H9 (cell line): ENCODE data around the gene CYB561D1. TPM values are rescaled to one million over a fixed set of nuclear protein-coding genes. Genes with fewer than 3 reads are reported as not detected.

Experiments used
- DNase-seq: peaks from one replicate; pipeline ENCODE4 v3.0.0-alpha.2; 2017
- H2AFZ ChIP-seq: one replicate; pipeline ENCODE4 v1.6.1; 2013; ENCODE audit warnings: mild to moderate bottlenecking, low read length, control low read depth, moderate library complexity
- H2AK5ac ChIP-seq: 2 replicates; pipeline ENCODE4 v1.6.1; 2013; ENCODE audit warnings: low read length, control low read depth, mixed read lengths; ENCODE audit not compliant: insufficient read length
- H2BK120ac ChIP-seq: one replicate; pipeline ENCODE4 v1.6.1; 2013; ENCODE audit warnings: low read depth, mild to moderate bottlenecking, low read length, control low read depth, inconsistent platforms; ENCODE audit not compliant: poor library complexity, severe bottlenecking
- H2BK12ac ChIP-seq: 2 replicates; pipeline ENCODE4 v1.6.1; 2013; ENCODE audit warnings: low read length, control low read depth, mixed read lengths, low read depth; ENCODE audit not compliant: insufficient read length
- H2BK15ac ChIP-seq: 2 replicates; pipeline ENCODE4 v1.6.1; 2013; ENCODE audit warnings: low read depth, low read length, control low read depth
- H2BK20ac ChIP-seq: one replicate; pipeline ENCODE4 v1.6.1; 2013; ENCODE audit warnings: low read depth, mild to moderate bottlenecking, low read length, control low read depth, inconsistent platforms; ENCODE audit not compliant: poor library complexity, severe bottlenecking
- H2BK5ac ChIP-seq: 2 replicates; pipeline ENCODE4 v1.6.1; 2013; ENCODE audit warnings: low read length, control low read depth, mixed read lengths; ENCODE audit not compliant: insufficient read length
- H3K14ac ChIP-seq: 2 replicates; pipeline ENCODE4 v1.6.1; 2013; ENCODE audit warnings: low read length, control low read depth; ENCODE audit not compliant: insufficient read depth
- H3K18ac ChIP-seq: 2 replicates; pipeline ENCODE4 v1.6.1; 2013; ENCODE audit warnings: low read depth, mild to moderate bottlenecking, mixed read lengths, low read length, control low read depth; ENCODE audit not compliant: insufficient read length
- H3K23ac ChIP-seq: 2 replicates; pipeline ENCODE4 v1.6.1; 2013; ENCODE audit warnings: low read length, control low read depth, mixed read lengths, low read depth; ENCODE audit not compliant: insufficient read length
- H3K23me2 ChIP-seq: 2 replicates; pipeline ENCODE4 v1.6.1; 2013; ENCODE audit warnings: low read depth, mild to moderate bottlenecking, mixed read lengths, low read length, control low read depth; ENCODE audit not compliant: insufficient read length, poor library complexity, severe bottlenecking
- H3K27ac ChIP-seq: 2 replicates; pipeline ENCODE4 v1.5.1; 2013; ENCODE audit warnings: low read length, control low read depth, mixed read lengths, low read depth; ENCODE audit not compliant: insufficient read length
- H3K27me3 ChIP-seq: 2 replicates; pipeline ENCODE4 v1.6.1; 2013; ENCODE audit warnings: low read length, control low read depth, inconsistent platforms; ENCODE audit not compliant: insufficient read depth
- H3K4ac ChIP-seq: 2 replicates; pipeline ENCODE4 v1.6.1; 2013; ENCODE audit warnings: low read depth, mild to moderate bottlenecking, control low read depth, inconsistent platforms, low read length, moderate library complexity
- H3K4me1 ChIP-seq: 2 replicates; pipeline ENCODE4 v1.6.1; 2013; ENCODE audit warnings: low read length, control low read depth, inconsistent platforms; ENCODE audit not compliant: insufficient read depth
- H3K4me2 ChIP-seq: 2 replicates; pipeline ENCODE4 v1.6.1; 2013; ENCODE audit warnings: low read length, control low read depth, mixed read lengths; ENCODE audit not compliant: insufficient read length, insufficient read depth
- H3K56ac ChIP-seq: 2 replicates; pipeline ENCODE4 v1.6.1; 2013; ENCODE audit warnings: low read depth, mild to moderate bottlenecking, mixed read lengths, low read length, control low read depth; ENCODE audit not compliant: insufficient read length
- H3K79me1 ChIP-seq: 2 replicates; pipeline ENCODE4 v1.6.1; 2013; ENCODE audit warnings: low read depth, mild to moderate bottlenecking, moderate library complexity, low read length, control low read depth, inconsistent platforms; ENCODE audit not compliant: insufficient read depth, poor library complexity, severe bottlenecking
- H3K79me2 ChIP-seq: 2 replicates; pipeline ENCODE4 v1.6.1; 2013; ENCODE audit warnings: low read length, control low read depth, inconsistent platforms; ENCODE audit not compliant: insufficient read depth
- H3K9ac ChIP-seq: 2 replicates; pipeline ENCODE4 v1.6.1; 2013; ENCODE audit warnings: low read length, control low read depth, mixed read lengths; ENCODE audit not compliant: insufficient read length; ENCODE audit errors: extremely low read depth
- H3K9me3 ChIP-seq: one replicate; pipeline ENCODE4 v1.6.1; 2013; ENCODE audit warnings: low read depth, low read length, inconsistent platforms; ENCODE audit not compliant: control insufficient read depth
- H3T11ph ChIP-seq: one replicate; pipeline ENCODE4 v1.6.1; 2013; ENCODE audit warnings: mild to moderate bottlenecking, low read length, control low read depth, inconsistent platforms
- H4K20me1 ChIP-seq: one replicate; pipeline ENCODE4 v1.6.1; 2013; ENCODE audit not compliant: control insufficient read depth, insufficient read length, insufficient read depth
- H4K5ac ChIP-seq: 2 replicates; pipeline ENCODE4 v1.6.1; 2013; ENCODE audit warnings: low read depth, mild to moderate bottlenecking, mixed read lengths, low read length, control low read depth; ENCODE audit not compliant: insufficient read length
- H4K8ac ChIP-seq: replicated peaks from 2 replicates; pipeline ENCODE4 v1.6.1; 2013; ENCODE audit warnings: low read length, control low read depth, mixed read lengths, low read depth; ENCODE audit not compliant: insufficient read length
- H4K91ac ChIP-seq: 2 replicates; pipeline ENCODE4 v1.6.1; 2013; ENCODE audit warnings: low read depth, mild to moderate bottlenecking, moderate library complexity, mixed read lengths, low read length, control low read depth; ENCODE audit not compliant: insufficient read length
- H3K27ac Mint-ChIP-seq, 3 experiments: 2 replicates in 2 of 3; 3 replicates in 1 of 3; pipeline ENCODE4 v1.8.0; 2020 to 2021; ENCODE audit warnings: mixed read lengths in 3 of 3, mild to moderate bottlenecking in 1 of 3, moderate library complexity in 1 of 3
- H3K27me3 Mint-ChIP-seq: 2 replicates; pipeline ENCODE4 v1.8.0; 2021; ENCODE audit warnings: low read depth, mild to moderate bottlenecking, moderate library complexity, mixed read lengths
- H3K36me3 Mint-ChIP-seq, 3 experiments: 2 replicates in 2 of 3; 3 replicates in 1 of 3; pipeline ENCODE4 v1.8.0; 2020 to 2021; ENCODE audit warnings: low read depth in 3 of 3, mixed read lengths in 3 of 3; ENCODE audit not compliant: insufficient read depth in 1 of 3
- H3K4me1 Mint-ChIP-seq, 2 experiments: 2 replicates each; pipeline ENCODE4 v1.8.0; 2020; ENCODE audit warnings: mixed read lengths in 2 of 2
- H3K4me3 Mint-ChIP-seq, 2 experiments: 2 replicates in 1 of 2; 3 replicates in 1 of 2; pipeline ENCODE4 v1.8.0; 2020 to 2021; ENCODE audit warnings: mild to moderate bottlenecking in 2 of 2, mixed read lengths in 2 of 2, moderate library complexity in 1 of 2
- H3K9me3 Mint-ChIP-seq, 2 experiments: 2 replicates in 1 of 2; 3 replicates in 1 of 2; pipeline ENCODE4 v1.8.0; 2020; ENCODE audit warnings: mild to moderate bottlenecking in 2 of 2, mixed read lengths in 2 of 2, moderate library complexity in 1 of 2
- CTCF ChIP-seq: fragments of 200-600 bp; sonication (generic); conservative IDR thresholded peaks from 3 replicates; pipeline ENCODE4 v1.8.0; 2021; ENCODE audit warnings: antibody characterized with exemption, mild to moderate bottlenecking
- WGBS: extraction: QIAGEN DNeasy Blood & Tissue Kit; methylation state at CpG from one replicate; pipeline ENCODE4 v1.1.7; 2013; ENCODE audit warnings: missing lambda C conversion rate, low lambda C conversion rate, mixed read lengths; ENCODE audit not compliant: insufficient read length; ENCODE audit errors: extremely low coverage; 5-methylcytosine and 5-hydroxymethylcytosine counted together
- total RNA-seq: library from RNA; stranded (reverse); gene quantifications from 2 replicates; pipeline ENCODE4 v1.2.1, GENCODE V29; 2021

CYB561D1 gene
- total RNA-seq, 1 experiment from 2014 or later, result 6.5 TPM

- Mint-ChIP-seq H3K9me3 (no peaks in the 10 kb centered on the region; a peak in 1 of 5 replicates), H3K4me3 (peak overlapping the region; percentile 86 to 91), H3K27ac (peak overlapping the region in 2 of 3 experiments; percentile 44 to 47; a peak in 2 of 7 replicates), H3K36me3 (peaks cover 5 to 21% (median 8%) of the 10 kb centered on the region in 3 experiments; a peak in 6 of 7 replicates), H3K4me1 (peaks cover 25 to 32% of the 10 kb centered on the region in 2 experiments), H3K27me3 (peaks cover 24% of the 10 kb centered on the region)
- Histone ChIP-seq H2AFZ (no peak overlapping the region), H3K4me1 (peaks cover 2% of the 10 kb centered on the region; the same call in 1 of the 2 replicates), H4K91ac (no peak overlapping the region), H4K5ac (no peak overlapping the region), H3K79me1 (no peaks in the 10 kb centered on the region), H2BK12ac (no peak overlapping the region), H3K79me2 (no peaks in the 10 kb centered on the region), H3T11ph (no peak overlapping the region), H2BK15ac (no peak overlapping the region), H4K20me1 (no peaks in the 10 kb centered on the region), H3K56ac (no peak overlapping the region), H3K23ac (no peak overlapping the region), H3K14ac (no peak overlapping the region), H2AK5ac (no peak overlapping the region), H3K9ac (no peak overlapping the region), H3K18ac (no peak overlapping the region), H3K4ac (no peak overlapping the region), H3K23me2 (peaks cover 15% of the 10 kb centered on the region), H3K27ac (no peak overlapping the region), H2BK20ac (no peak overlapping the region), H4K8ac (no peak overlapping the region), H2BK5ac (no peak overlapping the region), H3K27me3 (no peaks in the 10 kb centered on the region), H3K9me3 (no peaks in the 10 kb centered on the region), H2BK120ac (no peak overlapping the region), H3K4me2 (peak overlapping the region; percentile 97)
- WGBS, result no CpG with 5 or more reads among the region's 29 CpGs
- DNase-seq, result no peak
- TF ChIP-seq CTCF, result peak; percentile 45; the same call in 2 of the 3 replicates
Measured at GRCh38 chr1:109482791-109483671, 10.9 kb upstream of the CYB561D1 start.
